Measurements from ENCODE around the gene EPB42.
A peak's percentile ranks its signal among the peaks of the same experiment; 100 is the strongest.
"Not testable (repeated sequence)": the region's sequence is repeated elsewhere in the genome, so short reads cannot be mapped to it uniquely, and the experiment has no call there.

Gene EPB42

GRCh38 chr15:43185157-43186002 is 35.4 kb downstream of the EPB42 start, which contains the start of gene CCNDBP1:
CCNDBP1 (plus strand) TSS chr15:43185403; CDS start chr15:43185499, 96 bp downstream.
- DNase-seq (ENCODE audit: low read depth in 2 of 2) = peak; percentile 92 to 93

DNA sequence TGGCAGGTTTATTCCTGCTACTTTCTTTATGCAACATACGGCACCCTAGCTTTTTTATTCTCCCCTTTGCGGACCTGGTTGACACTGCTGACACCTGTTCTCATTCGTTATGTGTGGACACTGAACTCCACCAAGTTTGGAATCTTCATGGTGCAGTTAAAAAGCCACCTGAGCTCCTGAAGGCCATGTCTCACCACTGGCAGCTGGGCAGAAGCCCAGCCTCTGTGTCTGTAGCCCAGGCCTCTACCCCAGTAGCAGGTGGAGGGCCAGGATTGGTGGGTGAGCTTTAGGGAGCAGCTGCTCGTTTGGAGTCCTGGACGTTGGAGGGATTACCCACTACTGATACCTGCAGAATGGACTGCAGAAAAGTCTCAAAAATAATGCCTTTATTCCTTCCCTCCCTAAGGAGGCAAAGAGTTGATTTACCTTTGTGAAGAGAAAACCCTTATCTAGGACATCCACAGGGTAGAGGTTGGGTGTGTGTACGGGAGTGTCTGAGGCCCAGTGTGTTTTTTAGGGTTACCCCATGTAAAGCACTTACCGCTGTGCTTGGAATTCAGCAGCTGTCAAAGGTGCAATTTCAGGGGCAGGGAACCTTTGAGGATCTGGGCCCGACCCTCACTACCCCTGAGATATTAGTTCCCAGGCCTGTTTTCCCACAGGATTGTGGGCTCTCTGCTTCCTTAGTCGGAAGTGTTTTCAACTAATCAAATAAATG is 36.3 kb downstream of the EPB42 start:
- DNase-seq (ENCODE audit: low read depth in 2 of 2) = no peak

GRCh38 chr15:43183270-43183669 is 37.5 kb downstream of the EPB42 start:
- no peak for DNase-seq (ENCODE audit: low read depth in 2 of 2)

DNA sequence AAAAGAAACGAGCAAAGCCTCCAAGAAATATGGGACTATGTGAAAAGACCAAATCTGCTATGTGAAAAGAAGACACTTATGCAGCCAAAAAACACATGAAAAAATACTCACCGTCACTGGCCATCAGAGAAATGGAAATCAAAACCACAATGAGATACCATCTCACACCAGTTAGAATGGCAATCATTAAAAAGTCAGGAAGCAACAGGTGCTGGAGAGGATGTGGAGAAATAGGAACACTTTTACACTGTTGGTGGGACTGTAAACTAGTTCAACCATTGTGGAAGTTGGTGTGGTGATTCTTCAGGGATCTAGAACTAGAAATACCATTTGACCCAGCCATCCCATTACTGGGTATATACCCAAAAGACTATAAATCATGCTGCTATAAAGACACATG is 43.7 kb downstream of the EPB42 start:
- DNase-seq (ENCODE audit: low read depth in 2 of 2) = not testable (repeated sequence)

DNA sequence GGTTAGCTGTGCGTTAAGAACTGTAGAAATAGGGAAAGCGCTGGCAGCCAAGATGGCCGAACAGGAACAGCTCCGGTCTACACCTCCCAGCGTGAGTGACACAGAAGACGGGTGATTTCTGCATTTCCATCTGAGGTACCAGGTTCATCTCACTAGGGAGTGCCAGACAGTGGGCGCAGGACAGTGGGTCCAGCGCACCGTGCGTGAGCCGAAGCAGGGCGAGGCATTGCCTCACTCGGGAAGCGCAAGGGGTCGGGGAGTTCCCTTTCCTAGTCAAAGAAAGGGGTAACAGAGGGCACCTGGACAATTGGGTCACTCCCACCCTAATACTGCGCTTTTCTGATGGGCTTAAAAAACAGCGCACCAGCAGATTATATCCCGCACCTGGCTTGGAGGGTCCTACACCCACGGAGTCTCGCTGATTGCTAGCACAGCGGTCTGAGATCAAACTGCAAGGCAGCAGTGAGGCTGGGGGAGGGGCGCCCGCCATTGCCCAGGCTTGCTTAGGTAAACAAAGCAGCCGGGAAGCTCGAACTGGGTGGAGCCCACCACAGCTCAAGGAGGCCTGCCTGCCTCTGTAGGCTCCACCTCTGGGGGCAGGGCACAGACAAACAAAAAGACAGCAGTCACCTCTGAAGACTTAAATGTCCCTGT is 45.0 kb downstream of the EPB42 start:
- not testable (repeated sequence) for DNase-seq (ENCODE audit: low read depth in 2 of 2)

DNA sequence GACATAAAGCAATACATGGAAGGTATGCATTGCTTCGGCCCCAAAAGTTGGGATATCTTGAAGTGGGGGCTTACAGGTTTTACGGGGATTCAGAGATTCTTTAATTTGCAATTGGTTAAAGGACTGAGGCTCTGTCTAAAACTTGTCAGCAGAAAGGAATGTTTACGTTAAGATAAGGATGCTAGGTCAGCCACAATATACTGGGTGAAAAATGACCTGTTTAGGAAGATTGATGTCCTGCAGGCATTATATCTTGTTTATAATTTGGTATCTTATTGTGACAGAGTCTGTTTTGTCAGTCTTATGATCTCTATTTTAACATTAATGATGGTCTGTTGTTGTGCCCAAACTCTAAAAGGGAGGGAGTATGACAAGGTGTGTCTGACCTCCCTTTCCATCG is 50.9 kb downstream of the EPB42 start:
- DNase-seq (ENCODE audit: low read depth in 2 of 2) = no peak

DNA sequence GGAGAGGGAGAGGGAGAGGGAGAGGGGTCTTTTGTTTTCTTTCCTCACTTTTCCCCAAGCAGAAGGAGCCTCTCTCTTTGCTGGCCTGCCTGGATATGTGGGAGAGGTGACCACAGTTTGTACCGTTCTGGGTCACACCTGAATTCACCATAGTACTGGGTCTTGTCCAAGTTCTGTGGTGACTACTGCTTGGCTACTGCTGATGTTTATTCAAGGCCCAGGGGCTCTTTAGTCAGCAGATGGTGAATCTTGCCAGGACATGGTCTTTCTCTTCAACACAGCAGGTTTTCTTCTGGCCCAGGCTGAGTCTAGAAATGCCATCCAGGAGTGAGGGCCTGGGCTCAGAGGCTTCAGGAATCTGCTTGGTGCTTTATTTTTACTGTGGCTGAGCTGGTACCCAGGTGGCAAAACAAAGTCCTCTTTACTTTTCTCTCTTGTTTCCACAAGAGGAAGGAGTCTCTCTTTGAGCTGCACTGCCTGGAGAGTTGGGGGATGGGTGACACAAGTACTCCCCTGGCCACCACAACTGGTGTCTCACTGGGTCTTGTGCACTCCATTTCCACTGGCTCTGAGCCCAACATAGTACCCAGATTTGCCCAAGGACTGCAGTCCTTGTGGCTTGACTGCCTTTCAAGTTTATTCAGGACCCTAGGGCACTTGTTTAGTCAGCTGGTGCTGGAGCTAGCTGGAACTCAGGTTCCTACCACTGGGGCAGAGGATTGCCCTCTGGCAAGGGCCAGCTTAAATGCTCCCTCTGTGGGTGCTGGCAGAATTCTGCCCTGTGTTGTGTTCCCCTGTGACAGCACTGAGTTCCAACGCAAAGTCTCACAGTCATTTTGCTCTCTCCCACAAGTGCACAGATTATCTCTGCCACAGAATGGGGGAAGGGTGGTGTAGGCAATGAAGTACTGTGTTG is 52.4 kb downstream of the EPB42 start:
- DNase-seq (ENCODE audit: low read depth in 2 of 2) = no peak

- DNase-seq (ENCODE audit: low read depth in 2 of 2) = not testable (repeated sequence)
These were observed 53.6 kb downstream of the EPB42 start for GRCh38 chr15:43167261-43167660.

DNA sequence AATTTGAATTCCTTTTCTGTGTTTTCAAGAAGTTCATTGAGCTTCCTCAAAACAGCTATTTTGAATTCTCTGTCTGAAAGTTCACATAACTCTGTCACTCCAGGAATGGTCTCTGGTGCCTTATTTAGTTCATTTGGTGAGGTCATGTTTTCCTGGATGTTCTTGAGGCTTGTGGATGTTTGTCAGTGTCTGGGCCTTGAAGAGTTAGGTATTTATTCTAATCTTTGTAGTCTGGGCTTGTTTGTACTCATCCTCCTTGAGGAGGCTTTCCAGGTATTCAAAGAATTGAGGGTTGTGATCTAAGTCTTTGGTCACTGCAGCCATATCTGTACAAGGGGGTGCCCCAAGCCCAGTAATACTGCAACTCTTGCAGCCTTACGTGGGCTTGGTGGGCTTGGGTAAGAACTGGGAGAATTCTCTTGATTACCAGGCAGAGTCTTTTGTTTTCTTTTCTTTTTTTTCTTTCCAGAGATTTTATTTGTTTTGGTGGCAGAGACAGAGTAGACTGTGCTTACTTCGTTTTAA is 55.0 kb downstream of the EPB42 start:
- no peak for DNase-seq (ENCODE audit: low read depth in 2 of 2)

GRCh38 chr15:43153269-43153668 is 67.5 kb downstream of the EPB42 start:
- no peak for DNase-seq (ENCODE audit: low read depth in 2 of 2)

GRCh38 chr15:43151688-43152087 is 69.1 kb downstream of the EPB42 start:
- DNase-seq (ENCODE audit: low read depth in 2 of 2) = no peak

GRCh38 chr15:43150191-43150929 is 70.5 kb downstream of the EPB42 start:
- no peak for DNase-seq (ENCODE audit: low read depth in 2 of 2)

Data from stimulated activated CD8-positive, alpha-beta memory T cell treated with anti-CD3 and anti-CD28 coated beads, Interleukin-15, amount 100 ng/mL, for 48 hours (primary cell).